ENCODE results near the gene ZNF771.

GRCh38 chr16:30367349-30368009 is 39.9 kb upstream of the ZNF771 start:
- TF ChIP-seq, protein P1, sequence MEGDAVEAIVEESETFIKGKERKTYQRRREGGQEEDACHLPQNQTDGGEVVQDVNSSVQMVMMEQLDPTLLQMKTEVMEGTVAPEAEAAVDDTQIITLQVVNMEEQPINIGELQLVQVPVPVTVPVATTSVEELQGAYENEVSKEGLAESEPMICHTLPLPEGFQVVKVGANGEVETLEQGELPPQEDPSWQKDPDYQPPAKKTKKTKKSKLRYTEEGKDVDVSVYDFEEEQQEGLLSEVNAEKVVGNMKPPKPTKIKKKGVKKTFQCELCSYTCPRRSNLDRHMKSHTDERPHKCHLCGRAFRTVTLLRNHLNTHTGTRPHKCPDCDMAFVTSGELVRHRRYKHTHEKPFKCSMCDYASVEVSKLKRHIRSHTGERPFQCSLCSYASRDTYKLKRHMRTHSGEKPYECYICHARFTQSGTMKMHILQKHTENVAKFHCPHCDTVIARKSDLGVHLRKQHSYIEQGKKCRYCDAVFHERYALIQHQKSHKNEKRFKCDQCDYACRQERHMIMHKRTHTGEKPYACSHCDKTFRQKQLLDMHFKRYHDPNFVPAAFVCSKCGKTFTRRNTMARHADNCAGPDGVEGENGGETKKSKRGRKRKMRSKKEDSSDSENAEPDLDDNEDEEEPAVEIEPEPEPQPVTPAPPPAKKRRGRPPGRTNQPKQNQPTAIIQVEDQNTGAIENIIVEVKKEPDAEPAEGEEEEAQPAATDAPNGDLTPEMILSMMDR (IDR thresholded peaks at IDR 0.05) = no peak
- no peak for TF ChIP-seq POLR2A (IDR thresholded peaks at IDR 0.05)

All from adrenal gland (tissue), 5 donors.